ENCODE data around the gene BIRC3. TPM values are rescaled to one million over a fixed set of nuclear protein-coding genes. Genes with fewer than 3 reads are reported as not detected.
A peak's percentile ranks its signal among the peaks of the same experiment; 100 is the strongest.

BIRC3 gene
- total and polyA plus RNA-seq, 2 donors (not counting 1 experiment from before 2014, with no cell fraction given) = 107 to 428 TPM

- TF ChIP-seq EZH2 (IDR thresholded peaks at IDR 0.05; ENCODE audit: borderline replicate concordance, insufficient read depth, low read depth, low read length, poor library complexity, severe bottlenecking) = no peak
- no peak for TF ChIP-seq CTCF (IDR thresholded peaks at IDR 0.05)
- CTCF ChIA-PET = interaction anchor here (1.1 to 4.1 kb wide), 5 partner anchors 76 to 301 kb away, joined by 3 to 57 read pairs (median 20); no protein-coding TSS in a partner anchor
- WGBS (ENCODE audit: insufficient coverage) = no CpG with 5 or more reads among the region's 1 CpG
Measured at GRCh38 chr11:102364991-102365390, 47.7 kb downstream of the BIRC3 start.

GRCh38 chr11:102367364-102367763 is 50.1 kb downstream of the BIRC3 start:
- no peak overlapping the region for H3K4me3 Mint-ChIP-seq
- no peak overlapping the region for H3K4me3 ChIP-seq (ENCODE audit: control extremely low read depth in 1 of 5, extremely low read depth in 1 of 5, insufficient read depth in 1 of 5, low read depth in 2 of 5, low read length in 4 of 5)
- H2AFZ ChIP-seq (ENCODE audit: insufficient read depth, low read depth, low read length, poor library complexity, severe bottlenecking) = no peak overlapping the region
- ATAC-seq (ENCODE audit: low read depth) (no peak), DNase-seq (peak; percentile 47)
- TF ChIP-seq CTCF (IDR thresholded peaks at IDR 0.05) = peak; percentile 61
- no peak for TF ChIP-seq EZH2 (IDR thresholded peaks at IDR 0.05; ENCODE audit: borderline replicate concordance, insufficient read depth, low read depth, low read length, poor library complexity, severe bottlenecking)
- no peaks in the 10 kb centered on the region for H3K9me3 ChIP-seq (ENCODE audit: control extremely low read depth in 1 of 3, control insufficient read depth in 2 of 3, insufficient read depth in 1 of 3, low read length in 2 of 3)
- H3K27me3 Mint-ChIP-seq = no peaks in the 10 kb centered on the region
- 100% methylated on average over 1 of the region's 6 CpGs for WGBS (ENCODE audit: insufficient coverage)
- CTCF ChIA-PET = interaction anchor here (0.7 to 4.1 kb wide), 23 partner anchors 10 to 299 kb away, joined by 3 to 57 read pairs (median 3); no protein-coding TSS in a partner anchor
- no peaks in the 10 kb centered on the region for H3K27me3 ChIP-seq (replicated peaks in 1 of 4; ENCODE audit: control extremely low read depth in 1 of 4, control insufficient read depth in 3 of 4, insufficient read depth in 4 of 4, low read length in 3 of 4)
- POLR2A ChIA-PET = no interaction called here
- peak overlapping the region in 1 of 2 donors; percentile 48 for H3K27ac ChIP-seq (ENCODE audit: low read length in 2 of 2)
- intact Hi-C loops (cut with micrococcal nuclease) = loop anchor here (1.0 kb wide), 3 partner anchors 79 to 246 kb away; no protein-coding TSS in a partner anchor
- no peak overlapping the region for H3K4me2 ChIP-seq (replicated peaks; ENCODE audit: low read depth, low read length, poor library complexity, severe bottlenecking)
- H3K27ac Mint-ChIP-seq = peak overlapping the region; percentile 1
- H3K9ac ChIP-seq (ENCODE audit: low read length) = no peak overlapping the region
- H4K20me1 ChIP-seq (ENCODE audit: control insufficient read depth, insufficient read depth, low read length, poor library complexity, severe bottlenecking) = no peaks in the 10 kb centered on the region
- peaks cover 16% of the 10 kb centered on the region for H3K4me1 Mint-ChIP-seq
- no peaks in the 10 kb centered on the region for H3K4me1 ChIP-seq (ENCODE audit: control insufficient read depth in 2 of 2, insufficient read depth in 2 of 2, low read length in 2 of 2)
- peaks cover 7 to 36% of the 10 kb centered on the region in 2 experiments for H3K36me3 ChIP-seq (replicated peaks in 1 of 2; ENCODE audit: control extremely low read depth in 1 of 2, control insufficient read depth in 1 of 2, extremely low read depth in 1 of 2, insufficient read depth in 2 of 2, low read length in 1 of 2)
- no peaks in the 10 kb centered on the region for H3K79me2 ChIP-seq (ENCODE audit: control insufficient read depth, insufficient read depth, low read length)
- H3K9me3 Mint-ChIP-seq (ENCODE audit: insufficient read depth) = no peaks in the 10 kb centered on the region

More at GRCh38 chr11:102364991-102365390, 47.7 kb downstream of the BIRC3 start:
- Mint-ChIP-seq H3K27me3 (no peaks in the 10 kb centered on the region), H3K9me3 (ENCODE audit: insufficient read depth) (no peaks in the 10 kb centered on the region), H3K27ac (no peak overlapping the region), H3K4me3 (no peak overlapping the region), H3K4me1 (peaks cover 25% of the 10 kb centered on the region)
- no peak for DNase-seq
- H2AFZ ChIP-seq (ENCODE audit: insufficient read depth, low read depth, low read length, poor library complexity, severe bottlenecking) = no peak overlapping the region
- H3K27ac ChIP-seq (ENCODE audit: low read length in 2 of 2) = no peak overlapping the region
- no peaks in the 10 kb centered on the region for H3K27me3 ChIP-seq (replicated peaks in 1 of 4; ENCODE audit: control extremely low read depth in 1 of 4, control insufficient read depth in 3 of 4, insufficient read depth in 4 of 4, low read length in 3 of 4)
- POLR2A ChIA-PET = no interaction called here
- H3K9me3 ChIP-seq (ENCODE audit: control extremely low read depth in 1 of 3, control insufficient read depth in 2 of 3, insufficient read depth in 1 of 3, low read length in 2 of 3) = peaks cover 0 to 6% (median 0%) of the 10 kb centered on the region in 3 donors
- no peak overlapping the region for H3K4me3 ChIP-seq (ENCODE audit: control extremely low read depth in 1 of 5, extremely low read depth in 1 of 5, insufficient read depth in 1 of 5, low read depth in 2 of 5, low read length in 4 of 5)
- H3K4me2 ChIP-seq (replicated peaks; ENCODE audit: low read depth, low read length, poor library complexity, severe bottlenecking) = no peak overlapping the region
- H3K36me3 ChIP-seq (replicated peaks in 1 of 2; ENCODE audit: control extremely low read depth in 1 of 2, control insufficient read depth in 1 of 2, extremely low read depth in 1 of 2, insufficient read depth in 2 of 2, low read length in 1 of 2) = peaks cover 7 to 47% of the 10 kb centered on the region in 2 experiments
- no peak overlapping the region for H3K9ac ChIP-seq (ENCODE audit: low read length)
- H4K20me1 ChIP-seq (ENCODE audit: control insufficient read depth, insufficient read depth, low read length, poor library complexity, severe bottlenecking) = peaks cover 17% of the 10 kb centered on the region
- peaks cover 20% of the 10 kb centered on the region for H3K79me2 ChIP-seq (ENCODE audit: control insufficient read depth, insufficient read depth, low read length)
- H3K4me1 ChIP-seq (ENCODE audit: control insufficient read depth in 2 of 2, insufficient read depth in 2 of 2, low read length in 2 of 2) = peaks cover 11 to 13% of the 10 kb centered on the region in 2 donors
- no peak for ATAC-seq (ENCODE audit: low read depth)
- intact Hi-C loops (cut with micrococcal nuclease) = no loop called here

Measured in B cell (primary cell).